Testis (tissue), 3 donors: ENCODE results near the gene GIMAP1. TPM values are rescaled to one million over a fixed set of nuclear protein-coding genes. Genes with fewer than 3 reads are reported as not detected.

Experiments
- DNase-seq: peaks from one replicate; pipeline ENCODE4 v3.0.0-alpha.2; 2019
- H3K27ac ChIP-seq, 2 donors: fragments of 200-600 bp; sonication (generic); one replicate each; pipeline ENCODE4 v1.5.1; 2019
- H3K27me3 ChIP-seq: fragments of 200-600 bp; sonication (generic); one replicate; pipeline ENCODE4 v1.5.1; 2019
- H3K36me3 ChIP-seq: fragments of 200-600 bp; sonication (generic); one replicate; pipeline ENCODE4 v1.5.1; 2017; ENCODE audit warnings: low read depth; ENCODE audit errors: missing control alignments
- H3K4me1 ChIP-seq: fragments of 200-600 bp; sonication (generic); one replicate; pipeline ENCODE4 v1.5.1; 2019
- H3K4me3 ChIP-seq, 2 donors: fragments of 200-600 bp; sonication (generic); one replicate each; pipeline ENCODE4 v1.5.1; 2017 to 2019
- H3K9me3 ChIP-seq: fragments of 200-600 bp; sonication (generic); one replicate; pipeline ENCODE4 v1.5.1; 2017
- POLR2A ChIP-seq: fragments of 450-650 bp; IDR thresholded peaks from one replicate; pipeline ENCODE4 v1.6.1; 2017; ENCODE audit warnings: antibody characterized with exemption, mild to moderate bottlenecking, moderate library complexity
- WGBS, 2 donors: methylation state at CpG; one replicate each; pipeline ENCODE4 v1.1.5; 2018; 5-methylcytosine and 5-hydroxymethylcytosine counted together
- intact Hi-C: fragments of 100-400 bp; cut with DNase I; formaldehyde crosslinking; loops from one replicate; pipeline ENCODE4 v1.15.1; 2023; ENCODE audit warnings: low total_unique reads
- polyA plus RNA-seq: library from polyadenylated mRNA; stranded (reverse); fragments of 350-450 nt; fragmentation: Illumina TruSeq; extraction: RNeasy Lipid Tissue Mini Kit (QIAGEN cat#74804); gene quantifications from one replicate; pipeline ENCODE4 v1.2.3, GENCODE V29; 2014; ENCODE audit warnings: low read depth, low replicate concordance; ENCODE audit not compliant: insufficient read depth
- total RNA-seq, 2 donors: library from RNA; depleted of rRNA; stranded (reverse); fragments of >200 nt; gene quantifications; one replicate each; pipeline ENCODE4 v1.2.3, GENCODE V29; 2016
- TF ChIP-seq, protein P1 (sequence below), 3 experiments: fragments of 450-650 bp in 2 of 3; fragments of 200-600 bp in 1 of 3; sonication (generic) in 1 of 3; IDR thresholded peaks; one replicate each; pipeline ENCODE4 v1.5.1; 2016 to 2019; ENCODE audit warnings: antibody characterized with exemption in 3 of 3, mild to moderate bottlenecking in 2 of 3, moderate library complexity in 1 of 3

The GIMAP1 gene
- total and polyA plus RNA-seq, 3 donors from 2014 or later: 1.4 to 2.8 (median 1.7) TPM

GRCh38 chr7:150732786-150733481, 16.5 kb downstream of the GIMAP1 start:
- 81 to 89% methylated on average over 5 of the region's 5 CpGs for WGBS, 2 donors
- no peak for DNase-seq
- Histone ChIP-seq H3K27me3 (no peaks in the 10 kb centered on the region), H3K4me3 (no peak overlapping the region), H3K9me3 (no peaks in the 10 kb centered on the region), H3K27ac (no peak overlapping the region), H3K36me3 (no peaks in the 10 kb centered on the region), H3K4me1 (no peaks in the 10 kb centered on the region)
- TF ChIP-seq POLR2A: no peak
- TF ChIP-seq, protein P1, sequence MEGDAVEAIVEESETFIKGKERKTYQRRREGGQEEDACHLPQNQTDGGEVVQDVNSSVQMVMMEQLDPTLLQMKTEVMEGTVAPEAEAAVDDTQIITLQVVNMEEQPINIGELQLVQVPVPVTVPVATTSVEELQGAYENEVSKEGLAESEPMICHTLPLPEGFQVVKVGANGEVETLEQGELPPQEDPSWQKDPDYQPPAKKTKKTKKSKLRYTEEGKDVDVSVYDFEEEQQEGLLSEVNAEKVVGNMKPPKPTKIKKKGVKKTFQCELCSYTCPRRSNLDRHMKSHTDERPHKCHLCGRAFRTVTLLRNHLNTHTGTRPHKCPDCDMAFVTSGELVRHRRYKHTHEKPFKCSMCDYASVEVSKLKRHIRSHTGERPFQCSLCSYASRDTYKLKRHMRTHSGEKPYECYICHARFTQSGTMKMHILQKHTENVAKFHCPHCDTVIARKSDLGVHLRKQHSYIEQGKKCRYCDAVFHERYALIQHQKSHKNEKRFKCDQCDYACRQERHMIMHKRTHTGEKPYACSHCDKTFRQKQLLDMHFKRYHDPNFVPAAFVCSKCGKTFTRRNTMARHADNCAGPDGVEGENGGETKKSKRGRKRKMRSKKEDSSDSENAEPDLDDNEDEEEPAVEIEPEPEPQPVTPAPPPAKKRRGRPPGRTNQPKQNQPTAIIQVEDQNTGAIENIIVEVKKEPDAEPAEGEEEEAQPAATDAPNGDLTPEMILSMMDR (IDR thresholded peaks at IDR 0.05): no peak
- intact Hi-C loops: no loop called here

DNA sequence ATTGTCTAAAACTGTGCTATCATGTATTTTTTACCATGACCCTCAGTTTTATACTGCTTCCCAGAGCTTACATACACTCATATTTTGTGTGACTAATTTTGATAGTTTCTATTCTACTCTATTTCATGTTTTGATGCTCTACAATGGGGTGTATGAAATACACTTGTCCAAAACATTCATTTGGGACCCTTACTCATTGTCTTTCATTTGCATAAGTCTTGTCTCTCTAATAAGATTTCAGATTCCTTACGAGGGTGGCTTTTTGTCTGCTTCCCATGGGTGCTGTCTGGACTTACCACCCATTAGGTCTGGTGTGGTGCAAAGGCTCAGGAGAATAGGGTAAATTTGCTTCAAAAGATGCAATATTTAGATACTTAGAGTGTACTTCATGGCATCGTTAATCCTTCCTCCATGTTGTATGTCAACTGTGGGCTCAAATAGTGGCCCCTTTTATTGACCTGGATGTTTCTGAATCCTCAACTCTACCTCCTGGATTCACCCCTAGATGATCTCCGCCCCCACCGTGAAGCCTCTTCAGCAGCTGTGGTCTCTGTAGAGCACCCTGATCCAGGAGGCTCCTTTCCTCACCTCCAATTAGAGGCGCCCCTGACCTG, 17.2 kb downstream of the GIMAP1 start:
- no peak for DNase-seq
- intact Hi-C loops: no loop called here
- Histone ChIP-seq H3K9me3 (no peaks in the 10 kb centered on the region), H3K36me3 (no peaks in the 10 kb centered on the region), H3K4me3 (no peak overlapping the region), H3K27ac (no peak overlapping the region), H3K27me3 (no peaks in the 10 kb centered on the region), H3K4me1 (no peaks in the 10 kb centered on the region)
- WGBS, 2 donors: 92 to 94% methylated on average over 5 of the region's 5 CpGs
- TF ChIP-seq, protein P1 (IDR thresholded peaks at IDR 0.05): no peak
- no peak for TF ChIP-seq POLR2A

GRCh38 chr7:150734254-150734653, 17.8 kb downstream of the GIMAP1 start:
- no peaks in the 10 kb centered on the region for H3K36me3 ChIP-seq
- intact Hi-C loops: no loop called here
- H3K27me3 ChIP-seq: no peaks in the 10 kb centered on the region
- no peak overlapping the region for H3K4me3 ChIP-seq
- no peaks in the 10 kb centered on the region for H3K4me1 ChIP-seq
- TF ChIP-seq, protein P1 (IDR thresholded peaks at IDR 0.05): no peak
- no peak for TF ChIP-seq POLR2A
- H3K27ac ChIP-seq: no peak overlapping the region
- WGBS, 2 donors: 85 to 89% methylated on average over 3 of the region's 3 CpGs
- H3K9me3 ChIP-seq: no peaks in the 10 kb centered on the region
- no peak for DNase-seq

DNA sequence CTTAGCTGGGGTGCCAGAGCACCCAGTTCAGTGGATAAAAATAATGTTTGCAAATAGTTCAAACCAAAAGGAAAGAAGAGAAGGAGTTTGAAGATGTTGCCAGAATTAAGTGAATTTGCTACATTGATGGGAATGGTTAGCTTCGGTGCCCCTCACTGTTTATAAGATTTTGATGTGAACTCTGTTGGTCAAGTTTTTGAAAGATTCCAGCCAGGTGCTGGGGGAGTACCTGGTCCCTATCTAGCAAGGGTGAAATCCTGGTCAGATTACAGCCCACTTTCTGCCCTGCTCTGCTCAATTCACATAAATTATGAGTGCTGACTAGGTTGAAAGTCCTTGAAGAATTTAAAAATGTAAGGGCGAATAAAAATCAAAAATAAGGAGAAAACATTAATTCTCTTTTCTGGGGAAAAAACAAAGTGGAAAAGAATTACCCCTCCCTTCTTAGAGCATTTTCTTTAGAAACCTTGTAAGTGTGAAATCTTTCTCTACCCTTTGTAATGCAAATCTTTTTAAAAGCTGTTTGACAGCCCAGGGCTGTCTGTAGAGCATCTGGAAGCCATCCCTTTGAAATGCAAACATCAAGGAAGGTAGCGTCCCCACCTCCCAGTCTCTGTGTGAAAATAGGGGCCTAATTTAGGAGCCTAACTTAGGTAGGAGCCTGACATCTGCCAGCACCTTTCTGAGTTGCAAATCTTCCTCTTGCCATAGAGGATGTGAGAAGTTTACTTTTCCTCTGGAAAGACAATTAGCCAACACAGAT, 19.4 kb downstream of the GIMAP1 start:
- Histone ChIP-seq H3K27me3 (no peaks in the 10 kb centered on the region), H3K36me3 (no peaks in the 10 kb centered on the region), H3K27ac (no peak overlapping the region), H3K9me3 (no peaks in the 10 kb centered on the region), H3K4me3 (no peak overlapping the region), H3K4me1 (no peaks in the 10 kb centered on the region)
- TF ChIP-seq, protein P1 (IDR thresholded peaks at IDR 0.05): no peak
- no peak for TF ChIP-seq POLR2A
- intact Hi-C loops: no loop called here
- WGBS, 2 donors: 78 to 84% methylated on average over 3 of the region's 3 CpGs
- DNase-seq: no peak
